ENCODE data around the gene DGKG. TPM values are rescaled to one million over a fixed set of nuclear protein-coding genes. Genes with fewer than 3 reads are reported as not detected.
A peak's percentile ranks its signal among the peaks of the same experiment; 100 is the strongest.

The DGKG gene
- total RNA-seq, 6 experiments from 2014 or later, result 1.5 to 3.6 (median 2.0) TPM

DNA sequence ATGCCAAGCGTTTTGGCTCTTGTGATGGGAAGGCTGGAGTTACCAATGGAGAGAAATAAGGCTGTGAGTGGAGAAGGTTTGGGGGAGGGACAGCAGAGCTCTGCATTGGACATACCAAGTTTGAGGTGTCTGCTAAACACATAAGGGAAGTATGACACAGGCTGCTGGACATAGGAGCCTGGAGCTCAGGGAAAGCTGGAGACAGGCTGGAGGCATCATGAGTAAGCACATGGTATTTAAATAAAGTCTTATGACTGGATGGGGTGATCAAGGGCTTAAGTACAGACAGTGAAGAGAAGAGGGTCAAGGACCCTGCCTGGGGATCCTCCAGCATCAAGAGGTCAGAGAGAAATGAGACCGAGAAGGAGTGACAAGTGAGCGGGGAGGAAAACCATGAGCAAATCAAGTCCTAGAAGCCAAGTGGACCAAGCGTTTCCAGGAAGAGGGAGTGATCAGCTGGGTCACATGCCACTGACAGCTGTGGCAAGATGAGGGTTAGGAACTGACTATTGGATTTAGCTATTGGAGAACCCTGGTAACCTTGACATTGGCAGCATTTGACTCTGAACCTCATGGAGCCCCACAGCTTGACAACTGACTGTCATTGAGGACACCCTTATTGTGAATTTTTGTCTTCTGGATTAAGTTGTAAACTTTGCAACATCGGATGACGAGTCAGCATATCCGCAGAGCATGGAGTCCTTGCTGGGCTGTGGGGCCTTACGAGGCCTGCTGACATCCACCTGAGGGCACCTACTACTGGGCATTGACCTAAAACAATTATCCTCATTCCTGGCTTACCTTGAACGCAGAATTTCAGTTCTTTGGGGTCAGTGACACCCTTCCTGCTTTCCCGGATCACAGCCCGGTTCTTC, 174.4 kb downstream of the DGKG start:
- Histone ChIP-seq H3K9me3 (no peaks in the 10 kb centered on the region), H3K36me3 (no peaks in the 10 kb centered on the region), H3K27ac (no peak overlapping the region), H3K4me3 (no peak overlapping the region), H3K4me1 (no peaks in the 10 kb centered on the region), H3K27me3 (no peaks in the 10 kb centered on the region)
- ATAC-seq (peak in 2 of 4 donors; percentile 9 to 18), DNase-seq (no peak)
- intact Hi-C loops (cut with DNase I), result loop anchor here in 1 of 2 donors (10.0 kb wide), 1 partner anchor 1147 kb away; no protein-coding TSS in a partner anchor
- WGBS (ENCODE audit: insufficient coverage, low coverage, low lambda C conversion rate, missing lambda C conversion rate), result 56% methylated on average over 4 of the region's 11 CpGs
- no peak for TF ChIP-seq POLR2A (IDR thresholded peaks at IDR 0.05)
- TF ChIP-seq, protein P1, sequence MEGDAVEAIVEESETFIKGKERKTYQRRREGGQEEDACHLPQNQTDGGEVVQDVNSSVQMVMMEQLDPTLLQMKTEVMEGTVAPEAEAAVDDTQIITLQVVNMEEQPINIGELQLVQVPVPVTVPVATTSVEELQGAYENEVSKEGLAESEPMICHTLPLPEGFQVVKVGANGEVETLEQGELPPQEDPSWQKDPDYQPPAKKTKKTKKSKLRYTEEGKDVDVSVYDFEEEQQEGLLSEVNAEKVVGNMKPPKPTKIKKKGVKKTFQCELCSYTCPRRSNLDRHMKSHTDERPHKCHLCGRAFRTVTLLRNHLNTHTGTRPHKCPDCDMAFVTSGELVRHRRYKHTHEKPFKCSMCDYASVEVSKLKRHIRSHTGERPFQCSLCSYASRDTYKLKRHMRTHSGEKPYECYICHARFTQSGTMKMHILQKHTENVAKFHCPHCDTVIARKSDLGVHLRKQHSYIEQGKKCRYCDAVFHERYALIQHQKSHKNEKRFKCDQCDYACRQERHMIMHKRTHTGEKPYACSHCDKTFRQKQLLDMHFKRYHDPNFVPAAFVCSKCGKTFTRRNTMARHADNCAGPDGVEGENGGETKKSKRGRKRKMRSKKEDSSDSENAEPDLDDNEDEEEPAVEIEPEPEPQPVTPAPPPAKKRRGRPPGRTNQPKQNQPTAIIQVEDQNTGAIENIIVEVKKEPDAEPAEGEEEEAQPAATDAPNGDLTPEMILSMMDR (IDR thresholded peaks at IDR 0.05), result no peak

DNA sequence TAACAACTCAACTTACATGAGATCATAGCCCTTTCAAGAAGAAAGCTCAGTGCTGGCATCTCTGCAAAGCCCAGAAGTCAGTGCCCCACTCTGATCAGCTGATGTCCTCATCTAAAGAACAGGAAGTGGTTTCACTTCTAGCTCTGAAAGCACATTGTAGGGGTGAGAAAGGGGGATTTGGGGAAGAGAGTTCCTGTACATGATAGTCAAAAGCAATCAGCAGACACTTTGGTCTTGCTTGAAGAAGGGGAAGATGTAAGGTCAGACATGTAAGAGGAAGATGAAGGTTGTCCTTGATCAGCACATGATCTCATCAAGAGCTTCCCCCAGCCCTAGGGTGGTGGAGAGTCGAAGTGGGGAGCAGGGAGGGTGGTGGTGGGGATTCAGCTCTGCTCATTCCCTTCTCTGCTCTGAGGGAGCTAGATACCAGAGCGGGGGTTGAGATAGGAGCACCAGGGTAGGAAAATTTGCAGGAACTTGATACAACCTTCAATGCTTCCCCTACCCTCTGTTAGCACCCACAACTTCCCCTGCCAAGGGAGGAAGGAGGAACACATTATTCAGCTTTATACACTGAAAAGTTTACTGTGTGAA, 176.7 kb downstream of the DGKG start:
- H3K4me3 ChIP-seq, result no peak overlapping the region
- no peaks in the 10 kb centered on the region for H3K27me3 ChIP-seq
- ATAC-seq (peak; percentile 57 to 69 (median 65)), DNase-seq (no peak)
- TF ChIP-seq, protein P1 (IDR thresholded peaks at IDR 0.05), result no peak
- TF ChIP-seq POLR2A (IDR thresholded peaks at IDR 0.05), result no peak
- no peaks in the 10 kb centered on the region for H3K4me1 ChIP-seq
- 100% methylated on average over 1 of the region's 2 CpGs for WGBS (ENCODE audit: insufficient coverage, low coverage, low lambda C conversion rate, missing lambda C conversion rate)
- no peaks in the 10 kb centered on the region for H3K9me3 ChIP-seq
- H3K27ac ChIP-seq, result no peak overlapping the region
- intact Hi-C loops (cut with DNase I), result loop anchor here in 1 of 2 donors (10.0 kb wide), 1 partner anchor 1150 kb away; no protein-coding TSS in a partner anchor
- no peaks in the 10 kb centered on the region for H3K36me3 ChIP-seq

DNA sequence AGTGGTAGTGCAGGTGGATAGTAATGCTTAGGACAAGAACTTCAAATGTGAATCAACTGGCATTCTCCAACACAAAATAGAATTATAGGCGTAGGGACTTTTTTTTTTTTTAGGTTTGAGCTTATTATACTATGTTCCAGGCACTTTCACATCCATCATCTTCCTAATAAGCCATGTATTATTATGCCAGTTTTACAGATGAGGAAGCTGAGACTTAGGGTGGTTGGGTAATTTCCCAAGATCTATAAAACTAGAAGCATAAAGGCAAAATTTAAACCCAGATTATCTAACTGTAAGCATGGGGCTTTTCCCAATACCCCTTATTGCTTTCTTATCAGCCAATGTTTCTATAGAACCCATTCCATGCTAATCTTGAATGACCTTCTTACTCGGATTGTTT, 178.0 kb downstream of the DGKG start:
- no peak overlapping the region for H3K4me3 ChIP-seq
- intact Hi-C loops (cut with DNase I), result loop anchor here in 1 of 2 donors (10.0 kb wide), 1 partner anchor 1151 kb away; no protein-coding TSS in a partner anchor
- no peaks in the 10 kb centered on the region for H3K36me3 ChIP-seq
- no peaks in the 10 kb centered on the region for H3K27me3 ChIP-seq
- no peak for DNase-seq
- H3K4me1 ChIP-seq, result no peaks in the 10 kb centered on the region
- H3K9me3 ChIP-seq, result no peaks in the 10 kb centered on the region
- H3K27ac ChIP-seq, result no peak overlapping the region
- ATAC-seq, result no peak
- WGBS (ENCODE audit: insufficient coverage, low coverage, low lambda C conversion rate, missing lambda C conversion rate), result 57% methylated on average over 2 of the region's 2 CpGs
- TF ChIP-seq POLR2A (IDR thresholded peaks at IDR 0.05), result no peak
- TF ChIP-seq, protein P1 (IDR thresholded peaks at IDR 0.05), result no peak

DNA sequence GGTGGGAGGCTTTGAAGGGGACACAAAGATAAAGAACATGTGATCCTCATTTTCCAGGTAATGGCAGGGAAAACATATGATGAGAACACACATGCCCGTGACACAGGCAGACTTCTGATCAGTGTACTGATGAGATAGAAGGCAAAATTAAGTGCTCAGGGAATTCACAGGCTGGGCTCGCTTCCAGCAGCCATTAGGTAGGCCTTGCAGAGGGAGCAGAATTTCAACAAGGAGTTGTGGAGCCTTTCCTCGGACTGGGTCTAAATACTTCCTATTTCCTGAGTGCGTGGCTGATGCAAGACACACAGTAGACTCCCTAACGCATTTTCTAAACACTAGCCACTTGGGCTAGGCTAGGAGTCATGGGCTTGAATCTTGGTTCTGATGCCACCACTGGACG, 179.2 kb downstream of the DGKG start:
- no peak overlapping the region for H3K4me3 ChIP-seq
- ATAC-seq (no peak), DNase-seq (no peak)
- no peak for TF ChIP-seq POLR2A (IDR thresholded peaks at IDR 0.05)
- TF ChIP-seq, protein P1 (IDR thresholded peaks at IDR 0.05), result no peak
- no peaks in the 10 kb centered on the region for H3K4me1 ChIP-seq
- no peaks in the 10 kb centered on the region for H3K9me3 ChIP-seq
- no peak overlapping the region for H3K27ac ChIP-seq
- H3K36me3 ChIP-seq, result no peaks in the 10 kb centered on the region
- 71% methylated on average over 4 of the region's 6 CpGs for WGBS (ENCODE audit: insufficient coverage, low coverage, low lambda C conversion rate, missing lambda C conversion rate)
- no peaks in the 10 kb centered on the region for H3K27me3 ChIP-seq
- intact Hi-C loops (cut with DNase I), result loop anchor here in 1 of 2 donors (10.0 kb wide), 1 partner anchor 1152 kb away; no protein-coding TSS in a partner anchor

All from right lobe of liver (tissue), 6 donors.